Fibroblast of gingiva (primary cell): ENCODE data around the gene NEB.
A peak's percentile ranks its signal among the peaks of the same experiment; 100 is the strongest.
"Not testable (repeated sequence)": the region's sequence is repeated elsewhere in the genome, so short reads cannot be mapped to it uniquely, and the experiment has no call there.

Experiments used
- DNase-seq: peaks from one replicate; pipeline ENCODE4 v3.0.0-alpha.2; 2011; ENCODE audit warnings: low read depth

The NEB gene

GRCh38 chr2:151646512-151646911 lies 87.8 kb downstream of the NEB start:
- DNase-seq, result not testable (repeated sequence)

- DNase-seq, result no peak
Observed at GRCh38 chr2:151644580-151644979, 89.7 kb downstream of the NEB start.

- not testable (repeated sequence) for DNase-seq
Observed at GRCh38 chr2:151641895-151642294, 92.4 kb downstream of the NEB start.

GRCh38 chr2:151640087-151640486 lies 94.2 kb downstream of the NEB start:
- no peak for DNase-seq

- no peak for DNase-seq
Observed at GRCh38 chr2:151638990-151639389, 95.3 kb downstream of the NEB start.

- no peak for DNase-seq
Observed at GRCh38 chr2:151638191-151638933, 95.9 kb downstream of the NEB start.

GRCh38 chr2:151637271-151637781 lies 97.0 kb downstream of the NEB start:
- DNase-seq, result no peak

- DNase-seq, result no peak
Observed at GRCh38 chr2:151634736-151635467, 99.4 kb downstream of the NEB start.

- peak; percentile 20 for DNase-seq
Observed at GRCh38 chr2:151632993-151633565, 101.2 kb downstream of the NEB start.

- no peak for DNase-seq
Observed at GRCh38 chr2:151630372-151630771, 103.9 kb downstream of the NEB start.

GRCh38 chr2:151627353-151627752 lies 106.9 kb downstream of the NEB start:
- no peak for DNase-seq

- DNase-seq, result no peak
Observed at GRCh38 chr2:151624271-151624670, 110.0 kb downstream of the NEB start.

- no peak for DNase-seq
Observed at GRCh38 chr2:151623631-151624030, 110.6 kb downstream of the NEB start.

GRCh38 chr2:151620761-151621160 lies 113.5 kb downstream of the NEB start:
- no peak for DNase-seq

GRCh38 chr2:151619337-151619989 lies 114.8 kb downstream of the NEB start:
- DNase-seq, result no peak

GRCh38 chr2:151616760-151617339 lies 117.4 kb downstream of the NEB start:
- DNase-seq, result no peak

- DNase-seq, result no peak
Observed at GRCh38 chr2:151614606-151615306, 119.5 kb downstream of the NEB start.

GRCh38 chr2:151614159-151614558 lies 120.1 kb downstream of the NEB start:
- no peak for DNase-seq

- DNase-seq, result no peak
Observed at GRCh38 chr2:151611351-151611750, 122.9 kb downstream of the NEB start.

- no peak for DNase-seq
Observed at GRCh38 chr2:151610310-151610709, 124.0 kb downstream of the NEB start.

- no peak for DNase-seq
Observed at GRCh38 chr2:151609705-151610104, 124.6 kb downstream of the NEB start.
